NT2/D1 (cell line): ENCODE results near the gene IGSF22.

Source experiments
- DNase-seq: peaks from one replicate; pipeline ENCODE4 v3.0.0-alpha.2; 2011; ENCODE audit warnings: low read depth, low spot score
- H3K27me3 ChIP-seq: 2 replicates; pipeline ENCODE4 v1.6.0; 2011; ENCODE audit warnings: mild to moderate bottlenecking; ENCODE audit not compliant: insufficient read length, insufficient read depth
- H3K36me3 ChIP-seq: 2 replicates; pipeline ENCODE4 v1.6.1; 2011; ENCODE audit warnings: mild to moderate bottlenecking, low read length, mixed read lengths; ENCODE audit not compliant: insufficient read depth, insufficient read length
- H3K4me1 ChIP-seq: 2 replicates; pipeline ENCODE4 v1.5.1; 2011; ENCODE audit not compliant: insufficient read depth, insufficient read length
- H3K4me3 ChIP-seq: 2 replicates; pipeline ENCODE4 v1.5.1; 2011; ENCODE audit warnings: low read depth; ENCODE audit not compliant: insufficient read length
- H3K9ac ChIP-seq: 2 replicates; pipeline ENCODE4 v1.6.0; 2011; ENCODE audit warnings: low read depth; ENCODE audit not compliant: insufficient read length
- H3K9me3 ChIP-seq: 2 replicates; pipeline ENCODE4 v1.5.1; 2011; ENCODE audit warnings: mild to moderate bottlenecking, low read length; ENCODE audit not compliant: insufficient read depth
- SUZ12 ChIP-seq: IDR thresholded peaks from 2 replicates; pipeline ENCODE4 v1.6.1; 2011; ENCODE audit not compliant: insufficient read length, insufficient read depth; ENCODE audit errors: extremely low read depth
- YY1 ChIP-seq: IDR thresholded peaks from 2 replicates; pipeline ENCODE4 v1.6.1; 2011; ENCODE audit not compliant: insufficient read length, insufficient read depth
- ZNF274 ChIP-seq: IDR thresholded peaks from 2 replicates; pipeline ENCODE4 v1.6.1; 2011; ENCODE audit warnings: mild to moderate bottlenecking, low read depth, low read length

IGSF22 gene

DNA sequence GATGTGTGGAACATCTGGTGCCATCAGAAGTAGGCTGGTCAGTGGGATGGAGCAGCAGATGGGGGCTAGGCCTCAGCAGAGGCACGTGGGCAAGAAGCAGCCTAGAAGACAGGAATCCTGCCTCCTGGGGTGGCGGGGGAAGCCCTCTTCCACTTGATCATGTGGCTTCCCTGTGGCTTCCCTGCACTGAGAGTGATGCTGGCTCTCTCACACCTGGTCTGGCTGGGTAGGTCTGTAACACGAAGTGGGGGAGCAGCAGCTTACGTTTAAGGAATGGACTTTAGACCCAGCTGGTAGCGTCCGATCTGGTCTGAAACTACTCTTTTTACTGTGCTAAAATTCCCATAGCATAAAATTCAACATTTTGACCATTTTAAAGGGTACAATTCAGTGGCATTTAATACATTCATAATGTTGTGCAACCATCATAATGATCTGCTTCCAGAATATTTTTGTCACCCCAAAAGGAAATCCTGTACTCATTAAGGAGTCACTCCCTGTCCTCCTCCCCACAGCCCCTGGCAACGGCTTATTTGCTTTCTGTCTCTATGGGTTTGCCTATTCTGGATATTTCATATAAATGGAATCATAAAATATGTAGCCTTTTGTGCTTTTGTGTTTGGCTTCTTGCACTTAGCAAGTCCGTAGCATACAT, 43.9 kb upstream of the IGSF22 start:
- Histone ChIP-seq H3K9me3 (no peaks in the 10 kb centered on the region), H3K36me3 (no peaks in the 10 kb centered on the region), H3K4me3 (no peak overlapping the region), H3K27me3 (no peaks in the 10 kb centered on the region), H3K9ac (no peak overlapping the region), H3K4me1 (peaks cover 5% of the 10 kb centered on the region)
- no peak for DNase-seq
- no peak for TF ChIP-seq SUZ12
- no peak for TF ChIP-seq YY1
- no peak for TF ChIP-seq ZNF274

DNA sequence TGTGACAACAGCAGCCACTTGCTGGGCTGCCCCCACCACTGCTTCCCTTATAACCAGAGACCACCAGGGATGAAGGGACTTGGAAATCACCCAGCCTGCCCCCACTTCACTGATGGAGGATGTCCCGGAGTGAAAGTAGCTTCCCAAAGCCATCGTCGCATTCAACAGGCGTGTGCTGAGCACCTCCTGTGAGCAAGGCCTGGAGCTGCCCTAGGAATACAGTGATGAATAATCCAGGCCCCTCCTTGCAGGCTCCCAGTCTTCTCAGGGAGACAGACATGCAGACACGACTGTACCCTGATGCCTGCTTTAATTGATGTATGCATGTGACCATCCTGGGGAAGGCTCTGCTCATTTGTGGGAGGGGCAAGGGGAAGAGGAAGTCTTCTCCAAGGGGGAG, 43.0 kb upstream of the IGSF22 start:
- TF ChIP-seq SUZ12, result no peak
- no peak for TF ChIP-seq ZNF274
- TF ChIP-seq YY1, result no peak
- H3K36me3 ChIP-seq, result no peaks in the 10 kb centered on the region
- H3K4me3 ChIP-seq, result no peak overlapping the region
- H3K9ac ChIP-seq, result no peak overlapping the region
- no peaks in the 10 kb centered on the region for H3K27me3 ChIP-seq
- DNase-seq, result no peak
- peaks cover 5% of the 10 kb centered on the region for H3K4me1 ChIP-seq
- no peaks in the 10 kb centered on the region for H3K9me3 ChIP-seq

DNA sequence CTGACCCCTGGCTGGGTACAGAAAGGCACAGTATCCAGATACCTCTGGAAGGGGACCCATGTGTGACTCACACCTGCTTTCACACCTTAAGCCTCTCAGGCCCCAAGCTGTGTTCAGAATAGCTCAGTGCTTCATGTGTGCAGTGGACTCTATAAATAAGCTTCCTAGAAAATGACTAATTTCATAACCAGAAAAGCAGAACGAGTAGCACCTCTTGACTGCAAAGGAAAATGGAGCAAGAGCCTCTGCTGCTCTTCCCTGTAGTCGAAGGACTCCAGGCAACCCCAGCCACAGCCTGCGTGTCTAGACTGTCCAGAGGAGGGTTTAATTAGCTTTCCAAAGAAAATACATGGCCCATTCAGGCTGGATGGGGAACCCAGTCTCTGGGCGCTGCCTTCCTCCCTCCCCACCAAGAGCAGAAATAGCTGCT, 42.5 kb upstream of the IGSF22 start:
- Histone ChIP-seq H3K4me1 (peaks cover 5% of the 10 kb centered on the region), H3K4me3 (no peak overlapping the region), H3K27me3 (no peaks in the 10 kb centered on the region), H3K9me3 (no peaks in the 10 kb centered on the region), H3K36me3 (no peaks in the 10 kb centered on the region), H3K9ac (no peak overlapping the region)
- no peak for DNase-seq
- TF ChIP-seq YY1 (no peak), ZNF274 (no peak), SUZ12 (no peak)

DNA sequence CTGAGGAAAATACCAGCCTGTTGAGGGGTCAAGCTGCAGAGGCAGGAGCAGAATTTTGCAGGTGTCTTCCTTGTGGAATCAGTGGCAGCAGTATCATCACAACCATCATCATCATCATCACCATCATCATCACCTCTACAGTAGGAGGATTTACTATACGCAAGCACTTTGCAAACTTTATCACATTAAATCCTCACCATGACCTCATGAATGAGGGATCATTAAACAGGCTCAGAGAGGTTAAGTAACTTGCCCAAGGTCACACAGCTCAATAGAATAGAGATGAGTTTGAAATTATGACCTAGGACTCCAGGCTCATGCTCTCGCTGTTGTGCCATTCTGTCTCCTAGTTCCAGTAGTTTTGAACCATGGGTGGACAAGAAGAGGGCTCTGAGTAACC, 40.0 kb upstream of the IGSF22 start:
- Histone ChIP-seq H3K9me3 (no peaks in the 10 kb centered on the region), H3K9ac (no peak overlapping the region), H3K27me3 (no peaks in the 10 kb centered on the region), H3K4me3 (no peak overlapping the region), H3K36me3 (no peaks in the 10 kb centered on the region), H3K4me1 (peaks cover 4% of the 10 kb centered on the region)
- DNase-seq, result no peak
- TF ChIP-seq SUZ12, result no peak
- no peak for TF ChIP-seq ZNF274
- no peak for TF ChIP-seq YY1

DNA sequence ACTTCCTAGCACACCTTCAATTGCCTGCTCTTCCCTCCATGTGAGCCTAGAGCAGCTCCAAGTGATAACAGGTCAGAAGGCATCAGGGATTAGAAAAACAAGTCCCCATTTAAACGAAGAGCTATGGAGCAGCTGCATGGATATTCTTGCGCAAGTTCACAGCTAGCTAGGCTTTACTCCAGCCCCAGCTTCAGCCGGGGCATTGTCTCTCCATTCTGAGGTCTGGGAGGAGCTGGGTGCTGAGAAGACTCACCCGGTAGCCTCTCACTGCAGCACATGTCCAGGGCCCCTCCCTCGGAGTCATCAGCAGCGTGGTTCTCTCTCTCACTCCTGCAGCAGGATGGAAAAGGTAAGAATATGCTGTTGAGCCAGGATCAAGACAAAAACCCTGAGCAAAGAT, 39.6 kb upstream of the IGSF22 start:
- TF ChIP-seq YY1 (no peak), SUZ12 (no peak), ZNF274 (no peak)
- Histone ChIP-seq H3K27me3 (no peaks in the 10 kb centered on the region), H3K4me1 (peaks cover 4% of the 10 kb centered on the region), H3K9ac (no peak overlapping the region), H3K36me3 (no peaks in the 10 kb centered on the region), H3K4me3 (no peak overlapping the region), H3K9me3 (no peaks in the 10 kb centered on the region)
- no peak for DNase-seq

DNA sequence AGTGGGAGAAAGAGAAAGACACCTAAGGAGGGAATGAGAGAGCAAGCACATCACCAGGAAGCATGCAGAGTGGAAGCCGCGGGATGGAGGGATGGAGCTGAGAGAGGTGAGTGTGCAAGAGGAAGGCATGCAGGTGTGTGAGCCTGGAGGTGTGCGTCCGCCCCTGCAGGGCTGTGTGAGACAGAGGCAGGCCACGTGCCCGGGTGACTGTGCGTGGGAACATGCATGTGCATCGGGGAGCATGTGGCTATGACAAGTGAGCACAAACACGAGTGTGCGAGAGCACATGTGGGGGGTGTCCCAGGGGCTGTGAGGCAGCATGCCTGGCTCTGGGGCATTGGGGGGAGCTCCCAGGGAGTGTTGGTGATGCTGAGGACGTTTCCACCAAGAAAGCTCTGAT, 35.8 kb upstream of the IGSF22 start:
- Histone ChIP-seq H3K4me1 (no peaks in the 10 kb centered on the region), H3K9me3 (no peaks in the 10 kb centered on the region), H3K36me3 (no peaks in the 10 kb centered on the region), H3K27me3 (no peaks in the 10 kb centered on the region), H3K4me3 (no peak overlapping the region), H3K9ac (no peak overlapping the region)
- DNase-seq, result no peak
- no peak for TF ChIP-seq YY1
- no peak for TF ChIP-seq SUZ12
- TF ChIP-seq ZNF274, result no peak

DNA sequence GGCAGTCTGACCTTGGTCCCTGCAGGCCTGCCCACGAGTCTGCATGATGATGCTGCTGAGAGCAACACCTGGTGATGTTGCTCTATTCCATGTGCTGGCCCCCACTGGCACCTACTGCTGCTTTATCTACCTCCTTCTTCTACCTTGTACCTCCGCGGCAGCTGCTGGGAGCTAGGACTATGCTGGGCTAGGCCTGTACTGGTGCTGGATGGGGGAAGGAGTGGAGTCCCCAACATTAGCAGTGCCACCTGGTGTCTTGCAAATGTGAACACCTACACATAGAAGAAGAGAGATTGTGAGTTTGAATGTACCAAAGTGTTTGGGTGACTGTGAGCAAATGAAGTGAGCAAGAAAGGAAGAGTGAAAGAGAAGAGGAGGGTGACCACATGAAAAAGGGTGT, 35.2 kb upstream of the IGSF22 start:
- Histone ChIP-seq H3K27me3 (no peaks in the 10 kb centered on the region), H3K4me1 (no peaks in the 10 kb centered on the region), H3K4me3 (no peak overlapping the region), H3K36me3 (no peaks in the 10 kb centered on the region), H3K9ac (no peak overlapping the region), H3K9me3 (no peaks in the 10 kb centered on the region)
- TF ChIP-seq YY1 (no peak), SUZ12 (no peak), ZNF274 (no peak)
- no peak for DNase-seq

DNA sequence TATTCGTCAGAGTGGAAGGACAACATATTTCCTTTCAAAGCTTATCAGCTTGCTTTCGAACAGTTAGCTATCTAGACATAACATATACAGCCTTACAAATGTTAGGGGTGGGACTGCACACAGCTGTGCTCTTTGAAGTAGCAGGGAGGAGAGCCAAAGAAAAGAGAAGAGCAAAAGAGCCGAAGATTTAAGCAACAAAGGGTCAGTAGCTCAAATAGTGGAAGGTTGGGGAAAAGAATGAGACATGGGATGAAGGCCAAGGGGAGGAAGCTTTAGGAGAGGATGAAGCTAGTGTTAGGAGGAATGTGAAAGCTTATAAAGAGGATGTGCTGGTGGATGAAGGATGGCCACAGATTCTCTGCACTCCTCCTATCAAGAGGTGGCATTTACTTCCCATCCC, 31.8 kb upstream of the IGSF22 start:
- no peak overlapping the region for H3K9ac ChIP-seq
- H3K27me3 ChIP-seq, result no peaks in the 10 kb centered on the region
- TF ChIP-seq SUZ12 (no peak), ZNF274 (no peak), YY1 (no peak)
- no peak overlapping the region for H3K4me3 ChIP-seq
- no peak for DNase-seq
- no peaks in the 10 kb centered on the region for H3K36me3 ChIP-seq
- H3K9me3 ChIP-seq, result no peaks in the 10 kb centered on the region
- no peaks in the 10 kb centered on the region for H3K4me1 ChIP-seq
